ENCODE measurements around the gene PRR18.
A peak's percentile ranks its signal among the peaks of the same experiment; 100 is the strongest.

PRR18 gene

GRCh38 chr6:166333172-166333995, 25.2 kb upstream of the PRR18 start:
- Histone ChIP-seq H3K4me3 (peak overlapping the region; percentile 58), H3K4me1 (peaks cover 75% of the 10 kb centered on the region), H3K9ac (peak overlapping the region; percentile 71), H3K9me3 (no peaks in the 10 kb centered on the region), H4K20me1 (peaks cover 88% of the 10 kb centered on the region), H3K4me2 (peak overlapping the region; percentile 99), H3K27me3 (no peaks in the 10 kb centered on the region), H3K27ac (peak overlapping the region; percentile 90), H3K36me3 (peaks cover 61% of the 10 kb centered on the region)
- no peak for TF ChIP-seq Cebpa-rat (IDR thresholded peaks at IDR 0.05)

GRCh38 chr6:166331503-166332415, 23.6 kb upstream of the PRR18 start:
- Histone ChIP-seq H3K4me2 (peak overlapping the region; percentile 99), H3K27me3 (no peaks in the 10 kb centered on the region), H3K4me3 (no peak overlapping the region), H3K27ac (peak overlapping the region; percentile 90; the same call in 1 of the 2 replicates), H4K20me1 (peaks cover 82% of the 10 kb centered on the region), H3K36me3 (peaks cover 57% of the 10 kb centered on the region), H3K9ac (no peak overlapping the region; the same call in 1 of the 2 replicates), H3K4me1 (peaks cover 59% of the 10 kb centered on the region), H3K9me3 (no peaks in the 10 kb centered on the region)
- no peak for TF ChIP-seq Cebpa-rat (IDR thresholded peaks at IDR 0.05)

GRCh38 chr6:166330612-166331011, 22.4 kb upstream of the PRR18 start:
- no peak overlapping the region for H3K4me3 ChIP-seq
- H3K4me1 ChIP-seq = peaks cover 48% of the 10 kb centered on the region
- no peak overlapping the region for H3K4me2 ChIP-seq
- no peaks in the 10 kb centered on the region for H3K9me3 ChIP-seq
- peaks cover 82% of the 10 kb centered on the region for H4K20me1 ChIP-seq
- no peak overlapping the region for H3K27ac ChIP-seq
- TF ChIP-seq Cebpa-rat (IDR thresholded peaks at IDR 0.05) = no peak
- no peak overlapping the region for H3K9ac ChIP-seq
- peaks cover 57% of the 10 kb centered on the region for H3K36me3 ChIP-seq
- no peaks in the 10 kb centered on the region for H3K27me3 ChIP-seq

- no peak overlapping the region for H3K9ac ChIP-seq
- no peak overlapping the region for H3K27ac ChIP-seq
- TF ChIP-seq Cebpa-rat (IDR thresholded peaks at IDR 0.05) = no peak
- no peaks in the 10 kb centered on the region for H3K27me3 ChIP-seq
- H4K20me1 ChIP-seq = peaks cover 50% of the 10 kb centered on the region
- H3K36me3 ChIP-seq = peaks cover 81% of the 10 kb centered on the region
- H3K9me3 ChIP-seq = no peaks in the 10 kb centered on the region
- 0 out of 2 replicates have a peak, but pooled peaks cover under 1% of the 10 kb centered on the region for H3K4me1 ChIP-seq
- no peak overlapping the region for H3K4me2 ChIP-seq
- no peak overlapping the region for H3K4me3 ChIP-seq
Observed at GRCh38 chr6:166325383-166326042, 17.3 kb upstream of the PRR18 start.

- Histone ChIP-seq H3K36me3 (peaks cover 78% of the 10 kb centered on the region), H3K9me3 (no peaks in the 10 kb centered on the region), H3K27me3 (no peaks in the 10 kb centered on the region), H4K20me1 (peaks cover 33% of the 10 kb centered on the region), H3K4me2 (no peak overlapping the region), H3K27ac (no peak overlapping the region), H3K9ac (no peak overlapping the region), H3K4me3 (no peak overlapping the region), H3K4me1 (no peaks in the 10 kb centered on the region)
- TF ChIP-seq Cebpa-rat (IDR thresholded peaks at IDR 0.05) = no peak
Observed at GRCh38 chr6:166323395-166323794, 15.2 kb upstream of the PRR18 start.

- H3K27ac ChIP-seq = no peak overlapping the region
- no peaks in the 10 kb centered on the region for H3K27me3 ChIP-seq
- no peak for TF ChIP-seq Cebpa-rat (IDR thresholded peaks at IDR 0.05)
- H3K4me2 ChIP-seq = no peak overlapping the region
- H3K4me3 ChIP-seq = no peak overlapping the region
- H3K9me3 ChIP-seq = no peaks in the 10 kb centered on the region
- H3K4me1 ChIP-seq = no peaks in the 10 kb centered on the region
- H4K20me1 ChIP-seq = 0 out of 2 replicates have a peak, but pooled peaks cover 14% of the 10 kb centered on the region
- peaks cover 49% of the 10 kb centered on the region for H3K36me3 ChIP-seq
- no peak overlapping the region for H3K9ac ChIP-seq
Observed at GRCh38 chr6:166318649-166319600, 10.7 kb upstream of the PRR18 start.

- peaks cover 42% of the 10 kb centered on the region for H3K36me3 ChIP-seq
- H3K9ac ChIP-seq = no peak overlapping the region
- no peak overlapping the region for H3K27ac ChIP-seq
- H3K4me3 ChIP-seq = no peak overlapping the region
- H3K4me1 ChIP-seq = no peaks in the 10 kb centered on the region
- 0 out of 2 replicates have a peak, but pooled peaks cover 10% of the 10 kb centered on the region for H4K20me1 ChIP-seq
- no peak overlapping the region for H3K4me2 ChIP-seq
- no peak for TF ChIP-seq Cebpa-rat (IDR thresholded peaks at IDR 0.05)
- no peaks in the 10 kb centered on the region for H3K9me3 ChIP-seq
- H3K27me3 ChIP-seq = no peaks in the 10 kb centered on the region
Observed at GRCh38 chr6:166318227-166318626, 10.0 kb upstream of the PRR18 start.

GRCh38 chr6:166317261-166318212, 9.3 kb upstream of the PRR18 start:
- H3K27me3 ChIP-seq = no peaks in the 10 kb centered on the region
- H4K20me1 ChIP-seq = 0 out of 2 replicates have a peak, but pooled peaks cover 10% of the 10 kb centered on the region
- H3K4me3 ChIP-seq = no peak overlapping the region
- H3K4me2 ChIP-seq = no peak overlapping the region
- H3K9ac ChIP-seq = no peak overlapping the region
- H3K36me3 ChIP-seq = peaks cover 35% of the 10 kb centered on the region
- TF ChIP-seq Cebpa-rat (IDR thresholded peaks at IDR 0.05) = no peak
- no peaks in the 10 kb centered on the region for H3K9me3 ChIP-seq
- H3K4me1 ChIP-seq = no peaks in the 10 kb centered on the region
- no peak overlapping the region for H3K27ac ChIP-seq

All from BLaER1 (cell line).